Cardiac fibroblast (primary cell): ENCODE data around the gene OLFM2.

Experiments
- DNase-seq, 2 donors: peaks; one replicate each; pipeline versions ENCODE4 v3.0.0 to v3.0.0-alpha.2; 2010; ENCODE audit warnings: low read depth in 2 of 2
- H3K4me3 ChIP-seq, 2 donors: replicated peaks in 1 of 2; 1 replicate in 1 of 2; 2 replicates in 1 of 2; pipeline ENCODE4 v1.5.1; 2011; ENCODE audit warnings: low read depth in 2 of 2, low read length in 2 of 2, mild to moderate bottlenecking in 2 of 2, moderate library complexity in 1 of 2
- TF ChIP-seq, protein P1 (sequence below): IDR thresholded peaks from one replicate; pipeline ENCODE4 v1.5.1; 2011; ENCODE audit warnings: low read depth, mild to moderate bottlenecking, low read length, inconsistent platforms

The OLFM2 gene

DNA sequence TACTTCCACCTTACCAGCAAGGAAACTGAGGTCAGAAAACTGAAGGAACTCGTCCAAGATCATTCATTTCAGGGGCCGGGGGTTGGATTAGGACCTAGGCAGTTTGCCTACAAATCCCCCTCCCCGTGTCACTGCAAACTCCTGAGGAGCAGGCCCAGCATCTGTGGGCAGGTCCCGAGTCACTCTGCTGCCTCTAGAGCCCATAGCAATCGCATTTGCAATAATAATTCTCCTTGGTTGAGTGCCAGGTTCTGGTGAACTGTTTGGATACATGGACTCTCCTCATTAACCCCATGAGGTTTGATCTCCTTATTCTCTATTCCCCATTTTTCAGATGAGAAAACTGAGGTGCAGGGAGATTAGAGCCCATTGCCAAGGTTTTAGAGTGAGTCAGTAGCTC, 100.3 kb downstream of the OLFM2 start:
- DNase-seq, result peak; percentile 36 to 51
- TF ChIP-seq, protein P1, sequence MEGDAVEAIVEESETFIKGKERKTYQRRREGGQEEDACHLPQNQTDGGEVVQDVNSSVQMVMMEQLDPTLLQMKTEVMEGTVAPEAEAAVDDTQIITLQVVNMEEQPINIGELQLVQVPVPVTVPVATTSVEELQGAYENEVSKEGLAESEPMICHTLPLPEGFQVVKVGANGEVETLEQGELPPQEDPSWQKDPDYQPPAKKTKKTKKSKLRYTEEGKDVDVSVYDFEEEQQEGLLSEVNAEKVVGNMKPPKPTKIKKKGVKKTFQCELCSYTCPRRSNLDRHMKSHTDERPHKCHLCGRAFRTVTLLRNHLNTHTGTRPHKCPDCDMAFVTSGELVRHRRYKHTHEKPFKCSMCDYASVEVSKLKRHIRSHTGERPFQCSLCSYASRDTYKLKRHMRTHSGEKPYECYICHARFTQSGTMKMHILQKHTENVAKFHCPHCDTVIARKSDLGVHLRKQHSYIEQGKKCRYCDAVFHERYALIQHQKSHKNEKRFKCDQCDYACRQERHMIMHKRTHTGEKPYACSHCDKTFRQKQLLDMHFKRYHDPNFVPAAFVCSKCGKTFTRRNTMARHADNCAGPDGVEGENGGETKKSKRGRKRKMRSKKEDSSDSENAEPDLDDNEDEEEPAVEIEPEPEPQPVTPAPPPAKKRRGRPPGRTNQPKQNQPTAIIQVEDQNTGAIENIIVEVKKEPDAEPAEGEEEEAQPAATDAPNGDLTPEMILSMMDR, result no peak
- H3K4me3 ChIP-seq, result peak overlapping the region; percentile 88 to 89

DNA sequence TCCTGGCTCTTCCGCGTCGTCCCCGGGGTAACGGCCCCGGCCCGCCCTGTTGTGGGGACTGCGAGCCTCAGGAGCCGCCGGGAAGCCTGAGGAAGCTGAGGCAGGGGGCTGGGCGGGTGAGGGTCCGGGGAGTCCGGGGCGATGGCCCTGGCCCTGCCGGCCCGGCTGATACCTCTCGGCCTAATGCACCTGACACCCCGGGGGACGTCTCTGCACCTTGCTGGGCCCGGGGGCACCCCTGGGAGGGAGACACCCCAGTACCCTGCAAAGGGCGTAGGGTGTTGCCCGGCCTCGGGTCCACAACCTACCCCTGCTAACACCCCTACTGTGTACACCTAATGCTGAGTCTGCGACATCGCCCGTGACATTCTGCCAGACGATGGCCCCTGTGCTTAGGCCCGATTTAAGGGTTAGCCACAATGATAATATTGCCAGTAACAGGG, 100.8 kb downstream of the OLFM2 start:
- H3K4me3 ChIP-seq, result peak overlapping the region; percentile 88 to 89

DNA sequence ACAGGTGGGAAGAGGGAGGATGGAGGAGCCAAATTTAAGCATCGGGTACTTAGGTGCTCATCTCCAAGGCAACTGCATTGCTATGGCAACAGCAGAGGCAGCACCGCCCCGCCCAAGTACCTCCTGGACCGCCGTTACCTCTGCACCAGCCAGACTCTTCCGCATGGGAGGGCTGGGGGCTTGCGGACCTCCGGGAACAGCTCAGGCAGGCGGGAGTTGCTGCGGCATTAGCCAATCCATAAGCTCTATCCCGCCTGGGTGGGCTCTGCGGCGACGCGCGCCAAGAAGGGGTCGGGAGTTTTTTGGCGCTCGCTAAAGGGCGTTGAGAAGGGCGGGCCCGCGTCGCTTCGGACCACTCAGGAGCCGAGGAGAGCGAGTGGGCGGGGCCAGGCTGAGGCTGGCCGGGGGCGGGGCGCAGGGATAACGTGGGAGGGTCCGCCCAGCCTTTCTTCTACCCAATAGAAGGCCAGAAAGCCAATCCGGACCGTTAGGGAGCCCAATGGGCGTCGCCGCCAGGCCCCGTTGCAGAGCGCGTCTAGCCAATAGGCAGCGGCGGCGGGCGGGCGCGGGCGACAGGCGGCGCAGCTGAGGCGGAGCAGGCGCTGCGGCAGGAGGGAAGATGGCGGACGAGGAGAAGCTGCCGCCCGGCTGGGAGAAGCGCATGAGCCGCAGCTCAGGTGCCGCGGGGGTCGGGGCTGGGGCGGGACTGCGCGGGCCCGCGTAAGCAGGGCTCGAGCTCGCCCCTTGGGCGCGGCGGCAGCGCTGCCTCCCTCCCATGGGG, 101.4 kb downstream of the OLFM2 start, which contains the start of gene PIN1:
PIN1 (plus strand) TSS at position 593 of the 781 bp plus-strand sequence; CDS start at position 620, 27 bp downstream.
- peak; percentile 99 for DNase-seq
- TF ChIP-seq, protein P1, result no peak
- H3K4me3 ChIP-seq, result peak within 1 kb of the TSS; percentile 88 to 89

More for the DNA sequence above, 100.8 kb downstream of the OLFM2 start:
- DNase-seq, result no peak
- TF ChIP-seq, protein P1, result no peak

DNA sequence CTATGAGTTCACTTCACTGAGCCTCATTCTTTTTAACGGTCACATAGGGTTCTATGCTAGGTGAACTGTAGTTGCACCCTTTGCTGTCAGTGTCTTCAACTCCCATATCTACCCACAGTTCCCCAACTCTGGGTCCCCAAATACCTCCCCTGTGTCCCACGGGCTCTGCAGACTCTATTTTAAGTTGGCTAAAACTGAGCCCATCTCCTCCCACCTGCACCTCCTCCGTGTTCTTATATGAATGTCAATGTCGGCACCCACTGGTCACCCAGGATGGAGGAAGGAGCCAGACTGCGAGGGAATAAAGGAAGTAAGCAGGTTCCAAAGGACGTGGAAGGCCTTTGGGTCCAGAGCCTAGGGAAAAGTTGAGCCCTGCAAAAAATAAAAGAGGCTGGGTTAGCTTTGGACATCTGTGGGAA, 102.0 kb downstream of the OLFM2 start:
- peak overlapping the region; percentile 68 to 86 for H3K4me3 ChIP-seq
- DNase-seq, result no peak
- TF ChIP-seq, protein P1, result no peak

DNA sequence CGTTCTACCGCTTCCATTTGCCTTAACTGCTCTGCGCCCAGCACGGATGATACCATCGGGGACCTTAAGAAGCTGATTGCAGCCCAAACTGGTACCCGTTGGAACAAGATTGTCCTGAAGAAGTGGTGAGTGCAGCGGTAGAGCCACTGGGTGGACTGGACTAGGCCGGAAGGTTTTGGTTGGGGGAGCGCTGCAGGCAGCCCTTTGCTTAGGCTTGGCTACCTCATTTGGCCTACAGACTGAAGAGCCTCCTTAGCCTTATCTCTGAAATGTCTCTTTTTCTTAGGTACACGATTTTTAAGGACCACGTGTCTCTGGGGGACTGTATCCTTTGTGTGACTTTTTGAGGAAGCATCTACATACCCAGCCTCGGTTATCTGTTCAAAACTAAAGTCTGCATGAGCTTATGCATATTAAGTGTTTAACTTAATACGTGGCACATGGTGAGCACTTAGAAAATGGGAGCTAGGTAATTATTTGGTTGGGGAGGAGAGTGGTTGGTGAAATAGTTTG, 107.7 kb downstream of the OLFM2 start:
- no peak for DNase-seq
- H3K4me3 ChIP-seq, result peak overlapping the region; percentile 94
- TF ChIP-seq, protein P1, result no peak

DNA sequence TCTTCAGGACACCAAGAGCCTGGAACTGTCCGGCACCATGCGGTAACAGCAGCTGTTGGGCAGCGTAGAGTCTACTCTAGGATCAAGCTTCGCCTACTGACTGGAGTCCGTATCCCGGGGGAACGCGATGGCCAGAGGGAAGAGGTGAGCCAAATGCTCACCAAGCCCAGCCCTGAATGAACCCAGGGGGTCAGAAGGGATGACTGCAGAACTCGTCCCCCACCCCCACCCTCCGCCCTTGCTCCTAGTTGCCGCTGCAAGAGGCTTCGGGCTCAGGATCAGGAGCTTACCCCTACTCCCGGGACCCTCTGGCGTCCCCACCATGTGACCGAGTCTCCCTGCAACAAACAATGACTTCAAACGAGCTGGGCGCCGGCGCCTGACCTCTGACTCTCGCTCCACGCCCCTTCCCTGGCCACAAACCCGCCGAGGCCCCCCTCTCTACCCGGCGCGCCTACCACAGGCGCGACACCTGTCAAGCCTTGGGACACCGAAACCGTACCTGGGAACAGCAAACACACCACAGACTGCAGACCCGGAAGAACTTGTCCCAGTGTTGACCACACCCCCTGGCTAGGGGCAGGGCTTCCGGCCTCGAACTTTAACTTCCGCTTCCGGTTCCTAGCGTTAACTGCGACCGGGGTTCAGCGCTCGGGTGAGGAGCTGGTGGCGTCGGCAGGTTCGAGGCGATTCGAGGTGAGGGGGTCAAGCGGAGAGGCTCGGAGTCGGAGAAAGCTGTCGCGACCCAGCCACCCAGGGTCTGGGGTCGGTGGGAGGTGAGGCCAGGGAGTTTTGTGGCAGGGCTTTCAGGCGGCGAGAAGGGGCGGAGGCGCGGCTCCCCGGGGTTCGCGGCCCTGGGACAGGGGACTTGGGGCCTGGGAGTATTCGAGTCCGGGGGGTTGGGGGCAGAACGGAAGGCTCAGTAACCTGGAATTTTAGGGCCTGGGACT, 108.8 kb downstream of the OLFM2 start, which contains the start of gene UBL5:
UBL5 (plus strand) TSS at position 630 of the 950 bp plus-strand sequence. CDS start 420 bp downstream, outside the sequence.
- TF ChIP-seq, protein P1, result no peak

More for the DNA sequence above, 108.8 kb downstream of the OLFM2 start, which contains the start of gene UBL5:
- H3K4me3 ChIP-seq, result peak within 1 kb of the TSS; percentile 94
- peak; percentile 83 for DNase-seq
